ENCODE data around the gene RAMACL. TPM values are rescaled to one million over a fixed set of nuclear protein-coding genes. Genes with fewer than 3 reads are reported as not detected.
"Not testable (repeated sequence)": the region's sequence is repeated elsewhere in the genome, so short reads cannot be mapped to it uniquely, and the experiment has no call there.

RAMACL gene
- total RNA-seq, 1 experiment from 2014 or later, result 0.15 TPM

- no peak overlapping the region for H3K27ac ChIP-seq (ENCODE audit: low read depth, low read length)
- no peak for TF ChIP-seq SRF (IDR thresholded peaks at IDR 0.05; ENCODE audit: low read depth)
- TF ChIP-seq TCF7L2 (IDR thresholded peaks at IDR 0.05; ENCODE audit: borderline replicate concordance, extremely low read depth, insufficient read depth, insufficient read length), result no peak
- no peak for TF ChIP-seq EGR1 (IDR thresholded peaks at IDR 0.05; ENCODE audit: low read depth)
- TF ChIP-seq, protein P1, sequence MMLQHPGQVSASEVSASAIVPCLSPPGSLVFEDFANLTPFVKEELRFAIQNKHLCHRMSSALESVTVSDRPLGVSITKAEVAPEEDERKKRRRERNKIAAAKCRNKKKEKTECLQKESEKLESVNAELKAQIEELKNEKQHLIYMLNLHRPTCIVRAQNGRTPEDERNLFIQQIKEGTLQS (IDR thresholded peaks at IDR 0.05), result no peak
- no peak for TF ChIP-seq ELF1 (IDR thresholded peaks at IDR 0.05; ENCODE audit: borderline replicate concordance, low read depth)
- POLR2A ChIA-PET, result no interaction called here
- CTCF ChIA-PET, result no interaction called here
- RAD21 ChIA-PET (ENCODE audit: low non-redundant PET in 1 of 2, low total read pairs in 2 of 2, uncharacterized antibody in 2 of 2, unreplicated experiment in 2 of 2), result no interaction called here
- no peaks in the 10 kb centered on the region for H3K9me3 ChIP-seq (ENCODE audit: control insufficient read depth in 1 of 2, insufficient read depth in 1 of 2, low read depth in 1 of 2, low read length in 2 of 2)
- no TSS peak for BruUV-seq (replicated peaks)
- DNase-seq (ENCODE audit: low read depth, low spot score) (no peak), ATAC-seq (no peak)
- H3K9me2 ChIP-seq (ENCODE audit: insufficient read depth), result no peaks in the 10 kb centered on the region
- no peak overlapping the region for H3K4me2 ChIP-seq (ENCODE audit: low read length)
- H3K79me2 ChIP-seq (ENCODE audit: insufficient read depth, low read length), result no peaks in the 10 kb centered on the region
- no peaks in the 10 kb centered on the region for H4K20me1 ChIP-seq (ENCODE audit: insufficient read depth)
- no peaks in the 10 kb centered on the region for H3K27me3 ChIP-seq (ENCODE audit: insufficient read depth, low read length)
- intact Hi-C loops (cut with micrococcal nuclease), result no loop called here
- H3K4me1 ChIP-seq (ENCODE audit: control insufficient read depth in 1 of 2, insufficient read depth in 2 of 2, low read length in 2 of 2), result no peaks in the 10 kb centered on the region
- no peak overlapping the region for H3K4me3 ChIP-seq (replicated peaks in 1 of 2; ENCODE audit: low read depth in 1 of 2, low read length in 2 of 2)
- H3K9ac ChIP-seq (ENCODE audit: low read length), result no peak overlapping the region
- H2AFZ ChIP-seq (ENCODE audit: low read depth, low read length, poor library complexity, severe bottlenecking), result no peak overlapping the region
- no peaks in the 10 kb centered on the region for H3K36me3 ChIP-seq (ENCODE audit: control insufficient read depth in 1 of 2, insufficient read depth in 2 of 2, low read length in 2 of 2)
These were observed 3.1 kb downstream of the RAMACL start for GRCh38 chr6:166583230-166583965.

DNA sequence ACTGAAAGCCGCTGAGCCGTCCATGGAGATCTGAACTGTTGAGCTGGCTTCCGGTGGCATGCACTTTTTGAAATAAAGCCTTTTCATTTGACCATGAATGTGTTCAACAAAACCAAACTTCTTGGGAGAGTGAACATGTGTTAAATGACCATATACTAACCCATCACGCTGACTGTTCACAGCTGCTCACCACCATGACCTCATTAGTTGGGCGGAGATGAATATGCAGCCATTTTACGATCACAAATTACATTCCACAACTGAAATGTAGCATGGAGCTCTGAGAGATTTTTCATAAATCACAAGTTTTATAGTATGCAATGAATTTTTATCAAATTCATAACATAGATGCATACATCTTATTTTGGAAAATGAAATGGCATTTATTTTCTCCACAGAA is 4.2 kb downstream of the RAMACL start:
- Histone ChIP-seq H3K9me3 (ENCODE audit: control insufficient read depth in 1 of 2, insufficient read depth in 1 of 2, low read depth in 1 of 2, low read length in 2 of 2) (no peaks in the 10 kb centered on the region), H3K4me3 (replicated peaks in 1 of 2; ENCODE audit: low read depth in 1 of 2, low read length in 2 of 2) (no peak overlapping the region), H3K79me2 (ENCODE audit: insufficient read depth, low read length) (no peaks in the 10 kb centered on the region), H3K27ac (ENCODE audit: low read depth, low read length) (no peak overlapping the region), H3K9ac (ENCODE audit: low read length) (no peak overlapping the region), H3K4me1 (ENCODE audit: control insufficient read depth in 1 of 2, insufficient read depth in 2 of 2, low read length in 2 of 2) (no peaks in the 10 kb centered on the region), H3K9me2 (ENCODE audit: insufficient read depth) (no peaks in the 10 kb centered on the region), H3K36me3 (ENCODE audit: control insufficient read depth in 1 of 2, insufficient read depth in 2 of 2, low read length in 2 of 2) (no peaks in the 10 kb centered on the region), H3K4me2 (ENCODE audit: low read length) (no peak overlapping the region), H4K20me1 (ENCODE audit: insufficient read depth) (no peaks in the 10 kb centered on the region), H2AFZ (ENCODE audit: low read depth, low read length, poor library complexity, severe bottlenecking) (no peak overlapping the region), H3K27me3 (ENCODE audit: insufficient read depth, low read length) (no peaks in the 10 kb centered on the region)
- ChIA-PET CTCF (no interaction called here), RAD21 (ENCODE audit: low non-redundant PET in 1 of 2, low total read pairs in 2 of 2, uncharacterized antibody in 2 of 2, unreplicated experiment in 2 of 2) (no interaction called here), POLR2A (no interaction called here)
- ATAC-seq, result no peak
- intact Hi-C loops (cut with micrococcal nuclease), result no loop called here
- no peak for DNase-seq (ENCODE audit: low read depth, low spot score)
- no TSS peak for BruUV-seq (replicated peaks)
- TF ChIP-seq EZH2phosphoT487 (IDR thresholded peaks at IDR 0.05; ENCODE audit: borderline replicate concordance), result no peak
- no peak for TF ChIP-seq CEBPB (IDR thresholded peaks at IDR 0.05; ENCODE audit: low read depth)

- H4K20me1 ChIP-seq (ENCODE audit: insufficient read depth); H2AFZ ChIP-seq (ENCODE audit: low read depth, low read length, poor library complexity, severe bottlenecking); H3K9me3 ChIP-seq (ENCODE audit: control insufficient read depth in 1 of 2, insufficient read depth in 1 of 2, low read depth in 1 of 2, low read length in 2 of 2); intact Hi-C loops (cut with micrococcal nuclease); ATAC-seq; H3K79me2 ChIP-seq (ENCODE audit: insufficient read depth, low read length); BruUV-seq (replicated peaks); H3K9ac ChIP-seq (ENCODE audit: low read length); CTCF ChIA-PET; POLR2A ChIA-PET; H3K4me3 ChIP-seq (replicated peaks in 1 of 2; ENCODE audit: low read depth in 1 of 2, low read length in 2 of 2); DNase-seq (ENCODE audit: low read depth, low spot score); H3K27ac ChIP-seq (ENCODE audit: low read depth, low read length); H3K36me3 ChIP-seq (ENCODE audit: control insufficient read depth in 1 of 2, insufficient read depth in 2 of 2, low read length in 2 of 2); H3K9me2 ChIP-seq (ENCODE audit: insufficient read depth); H3K4me2 ChIP-seq (ENCODE audit: low read length); H3K27me3 ChIP-seq (ENCODE audit: insufficient read depth, low read length); RAD21 ChIA-PET (ENCODE audit: low non-redundant PET in 1 of 2, low total read pairs in 2 of 2, uncharacterized antibody in 2 of 2, unreplicated experiment in 2 of 2); H3K4me1 ChIP-seq (ENCODE audit: control insufficient read depth in 1 of 2, insufficient read depth in 2 of 2, low read length in 2 of 2): not testable (repeated sequence)
These were observed 4.7 kb downstream of the RAMACL start for GRCh38 chr6:166581801-166582200.

All from HCT116 (cell line).